Activated CD4-positive, alpha-beta T cell treated with anti-CD3 and anti-CD28 coated beads, Interleukin-10, Interleukin-2, amounts not matched to agents 100 ng/mL and 50 ng/mL, durations not matched to agents 16 hours and 8 hours (primary cell): ENCODE data around the gene FCSK.

Experiments
- DNase-seq: peaks from one replicate; pipeline ENCODE4 v3.0.0-alpha.2; 2020

The FCSK gene

DNA sequence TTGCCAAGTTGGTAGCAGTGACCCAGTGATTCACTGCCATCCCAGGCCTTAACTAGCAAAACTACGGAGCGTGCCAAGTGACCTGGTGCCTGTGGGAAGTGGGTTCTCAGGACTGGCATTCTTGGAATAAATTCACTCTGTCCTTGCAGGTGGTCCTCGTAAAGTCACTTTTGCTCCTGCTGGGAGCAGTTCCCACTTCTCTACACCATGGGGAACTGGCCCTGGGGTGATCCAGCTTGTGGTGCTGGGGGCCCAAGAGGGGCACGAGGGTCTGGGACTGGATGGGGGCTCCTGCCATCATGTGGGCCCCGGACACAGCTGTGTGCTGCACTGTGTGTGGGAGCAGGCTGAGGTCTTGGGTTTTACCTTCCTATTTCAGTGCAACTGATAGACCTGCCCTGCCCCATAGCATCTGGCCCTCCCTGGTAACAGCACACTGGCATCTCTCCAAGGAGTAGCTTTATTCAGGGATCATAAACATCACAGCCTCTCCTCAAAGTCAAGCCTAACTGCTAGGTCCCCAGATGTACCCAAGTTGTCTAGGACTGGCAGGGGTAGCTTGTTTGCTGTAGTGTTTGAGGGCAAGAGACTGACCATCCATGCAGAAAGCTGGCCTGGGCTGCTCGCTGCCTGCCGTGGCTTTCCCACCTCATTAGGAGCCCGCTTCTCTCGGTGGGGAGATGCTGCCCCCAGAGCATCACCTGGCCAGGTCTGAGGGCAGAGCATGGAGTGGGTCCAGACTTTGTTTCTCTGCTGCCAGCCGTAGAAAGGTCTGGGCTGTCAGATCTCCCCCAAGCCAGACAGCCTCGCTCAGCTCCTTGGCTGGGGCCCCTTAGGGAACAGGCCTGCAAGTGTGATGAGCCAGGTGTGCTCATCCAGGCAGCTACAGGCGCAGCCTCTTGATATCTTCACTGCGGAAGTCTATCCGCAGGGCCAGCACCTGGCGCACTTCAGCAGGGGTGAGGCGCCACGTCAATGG is 26.0 kb downstream of the FCSK start:
- DNase-seq, result no peak

DNA sequence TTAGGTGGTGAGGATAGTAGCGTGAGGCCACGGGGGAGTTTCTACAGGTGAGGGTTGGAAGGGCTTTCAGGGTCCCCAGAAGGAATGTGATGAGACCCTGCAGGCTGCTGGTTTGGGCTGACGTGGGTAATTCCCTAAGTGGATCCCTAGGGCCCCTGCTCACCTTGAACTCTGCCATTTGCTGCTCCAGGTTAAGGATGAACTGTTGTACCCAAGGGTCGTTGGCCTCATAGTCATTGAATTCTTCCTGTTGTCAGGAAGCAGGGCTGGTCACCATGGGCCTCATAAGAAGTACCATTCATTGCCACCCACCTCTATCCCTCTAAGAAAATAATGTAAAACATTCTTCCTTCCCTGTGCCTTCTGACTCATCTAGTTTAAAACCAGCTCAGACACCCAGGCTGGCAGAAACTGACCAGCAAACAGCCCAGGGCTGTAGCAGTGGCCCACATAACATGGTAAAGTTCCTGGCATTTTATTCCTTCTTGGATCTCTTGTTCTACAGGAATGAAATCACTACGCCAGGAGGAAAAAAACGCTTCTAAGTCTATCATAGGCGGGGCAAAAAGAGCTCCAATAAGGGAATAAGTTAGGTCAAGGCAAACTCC is 27.6 kb downstream of the FCSK start:
- DNase-seq, result no peak

DNA sequence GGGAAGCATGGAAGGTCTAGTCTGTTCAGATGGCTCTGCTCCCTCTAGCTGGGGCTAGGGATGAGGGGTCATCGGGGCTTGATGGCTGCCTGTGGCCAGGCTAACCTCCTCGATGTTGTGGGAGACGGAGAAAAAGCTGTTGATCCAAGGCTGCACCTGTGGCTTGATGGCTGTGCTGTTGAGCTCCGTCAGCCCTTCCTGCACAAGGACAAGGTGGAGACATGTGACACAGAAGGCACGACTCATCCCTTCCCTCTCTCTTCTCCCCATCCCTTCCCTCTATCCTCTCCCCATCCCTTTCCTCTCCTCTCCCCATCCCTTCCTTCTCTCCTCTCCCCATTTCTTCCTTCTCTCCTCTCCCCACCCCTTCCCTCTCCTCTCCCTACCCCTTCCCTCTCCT is 28.2 kb downstream of the FCSK start:
- no peak for DNase-seq

DNA sequence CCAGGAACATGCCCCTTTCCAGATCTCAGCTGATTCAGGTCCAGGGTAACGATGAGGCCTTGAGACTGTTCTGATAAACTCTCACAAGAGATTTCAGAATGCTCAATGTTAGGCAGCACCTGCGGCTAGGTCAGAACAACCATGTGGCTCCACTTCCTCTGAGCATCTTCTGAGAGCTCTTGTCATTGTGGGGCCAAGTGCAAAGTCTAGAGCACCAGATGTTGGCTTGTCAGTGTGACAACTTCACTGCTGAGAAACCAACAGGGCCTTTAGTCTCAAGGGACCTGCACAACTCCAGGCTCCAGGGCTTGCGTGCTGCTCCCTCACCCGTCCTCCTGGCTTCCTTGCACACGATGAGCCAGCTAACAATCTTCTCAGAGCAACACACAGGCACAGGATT is 29.0 kb downstream of the FCSK start:
- no peak for DNase-seq

DNA sequence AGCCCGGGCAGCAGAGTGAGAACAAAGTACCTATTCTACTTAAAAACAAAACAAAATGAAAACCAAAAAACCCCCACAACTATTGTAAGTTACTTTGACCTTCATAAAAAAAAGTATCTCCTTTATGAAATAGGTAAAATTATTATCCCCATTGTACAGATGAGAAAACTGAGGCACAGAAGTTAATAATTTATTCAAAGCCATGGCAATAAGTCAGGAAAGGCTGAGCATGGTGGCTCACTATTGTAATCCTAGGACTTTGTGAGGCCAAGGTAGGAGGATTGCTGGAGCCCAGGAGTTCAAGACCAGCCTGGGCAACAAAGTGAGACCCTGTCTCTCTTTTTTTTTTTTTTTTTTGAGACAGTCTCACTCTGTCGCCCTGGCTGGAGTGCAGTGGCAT is 30.5 kb downstream of the FCSK start:
- no peak for DNase-seq

DNA sequence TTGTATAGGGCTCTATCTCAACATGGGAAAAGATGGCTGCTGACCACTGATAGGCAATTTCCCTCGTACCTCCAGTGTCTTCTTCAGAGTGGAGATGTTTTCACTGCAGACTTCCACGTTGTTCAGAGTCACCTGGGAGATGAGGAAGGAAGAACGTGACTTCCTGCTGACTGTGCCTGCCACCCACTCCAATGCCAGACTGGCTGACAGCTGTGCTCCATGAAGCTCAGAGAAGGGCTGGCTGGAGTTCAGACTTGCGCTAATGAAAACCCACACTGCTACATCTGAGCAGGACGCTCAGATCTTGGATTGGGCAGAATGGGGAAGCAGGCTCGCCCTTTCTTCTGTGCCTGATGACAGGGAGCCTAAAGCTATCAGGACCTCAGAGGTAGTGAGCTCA is 35.9 kb downstream of the FCSK start:
- no peak for DNase-seq

DNA sequence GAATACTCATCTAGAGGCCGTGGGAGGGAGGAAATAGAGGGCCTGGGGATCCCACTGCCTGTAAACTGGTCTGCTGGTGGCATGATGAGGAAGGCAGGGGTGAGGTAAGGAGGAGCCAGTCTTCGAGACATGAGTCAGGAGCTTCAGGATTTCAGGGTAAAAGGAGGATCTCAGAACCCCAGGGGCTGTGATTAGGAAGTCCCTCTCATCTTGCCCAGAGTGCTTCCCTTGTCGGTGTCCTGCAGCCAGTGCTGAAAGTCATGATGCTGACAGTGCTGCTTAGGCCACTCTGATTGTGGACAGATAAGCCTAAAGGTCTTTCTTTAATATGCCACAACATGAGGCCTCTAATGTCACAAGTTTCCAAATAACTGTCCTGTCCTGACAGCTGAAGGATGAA is 39.4 kb downstream of the FCSK start:
- no peak for DNase-seq

DNA sequence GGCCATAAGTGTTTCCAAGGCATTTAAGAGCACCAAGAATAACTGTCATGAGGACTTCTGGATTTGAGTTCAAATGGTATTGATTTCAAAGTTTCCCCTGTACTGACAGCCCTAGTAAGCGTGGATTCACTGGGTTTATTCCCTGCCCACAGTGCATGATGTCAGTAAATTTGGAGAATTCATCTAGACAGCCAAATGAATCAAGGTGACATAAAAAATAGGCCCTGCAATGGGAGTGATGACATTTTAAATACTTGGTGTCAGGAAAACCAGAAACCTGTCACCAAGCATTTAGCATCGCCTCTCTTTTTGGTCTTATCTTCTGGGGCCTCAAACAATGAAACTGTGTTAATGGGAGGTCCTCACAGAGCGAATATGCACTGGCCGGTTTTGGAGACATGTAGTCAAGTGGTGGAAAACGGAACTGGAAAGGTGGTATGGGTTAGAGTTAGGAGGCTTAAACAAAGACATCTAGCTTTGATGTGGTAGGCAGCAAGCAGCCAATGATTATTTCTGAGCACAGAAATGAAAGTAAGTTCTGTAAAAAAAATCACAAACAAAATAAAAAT is 39.9 kb downstream of the FCSK start:
- DNase-seq, result no peak

DNA sequence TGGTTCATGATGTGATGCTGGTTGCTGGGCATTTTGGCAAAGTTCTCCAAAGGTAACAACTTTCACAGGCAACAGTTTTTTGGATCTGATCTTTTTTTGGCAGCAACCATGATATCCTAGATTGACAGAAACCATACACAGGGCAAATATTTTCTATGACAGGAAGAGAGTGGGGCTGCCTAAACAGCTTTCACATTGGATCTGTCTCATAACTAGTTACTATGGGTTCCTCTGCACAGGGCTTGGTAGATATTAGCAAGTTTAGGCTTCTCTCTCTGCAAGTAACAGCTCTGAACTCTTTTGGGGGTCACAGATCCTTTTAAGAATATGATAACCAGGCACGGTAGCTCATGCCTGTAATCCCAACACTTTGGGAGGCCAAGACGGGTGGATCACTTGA is 40.4 kb downstream of the FCSK start:
- no peak for DNase-seq

DNA sequence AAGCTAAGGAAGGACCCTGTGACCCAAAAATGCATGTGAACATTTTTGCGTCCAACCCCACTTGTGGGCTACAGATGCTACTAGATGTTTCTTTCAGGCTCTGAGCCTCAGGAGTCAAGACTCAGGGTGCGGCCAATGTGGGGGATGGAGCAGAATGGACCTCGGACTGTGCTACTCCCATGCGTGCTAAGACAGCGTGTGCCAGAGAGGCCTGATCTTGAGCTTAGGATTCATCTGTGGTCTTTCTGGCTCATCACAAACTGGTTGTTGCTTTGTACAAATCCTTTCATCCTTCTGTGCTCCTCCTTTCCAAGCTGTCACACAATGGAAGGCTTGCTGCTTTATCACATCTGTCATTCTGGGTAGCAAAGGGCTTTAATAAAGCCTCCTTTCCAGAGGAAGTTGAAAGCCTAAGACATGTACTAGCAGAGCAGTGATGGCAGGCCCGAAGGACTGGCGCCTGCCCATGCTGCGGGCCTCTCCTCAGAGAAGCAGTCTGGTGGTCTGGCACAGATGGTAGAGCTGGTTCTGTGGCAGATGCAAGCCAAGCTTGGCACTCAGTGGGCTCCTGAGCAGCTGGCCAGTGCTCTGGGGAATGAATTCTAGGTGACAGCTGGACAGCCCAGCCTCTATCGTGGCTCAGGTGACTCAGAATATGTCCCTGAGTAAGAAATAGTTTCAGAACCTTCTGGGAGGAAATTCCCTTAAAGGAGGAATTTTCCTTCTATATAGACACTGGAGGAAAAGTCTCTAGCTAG is 41.2 kb downstream of the FCSK start:
- no peak for DNase-seq

DNA sequence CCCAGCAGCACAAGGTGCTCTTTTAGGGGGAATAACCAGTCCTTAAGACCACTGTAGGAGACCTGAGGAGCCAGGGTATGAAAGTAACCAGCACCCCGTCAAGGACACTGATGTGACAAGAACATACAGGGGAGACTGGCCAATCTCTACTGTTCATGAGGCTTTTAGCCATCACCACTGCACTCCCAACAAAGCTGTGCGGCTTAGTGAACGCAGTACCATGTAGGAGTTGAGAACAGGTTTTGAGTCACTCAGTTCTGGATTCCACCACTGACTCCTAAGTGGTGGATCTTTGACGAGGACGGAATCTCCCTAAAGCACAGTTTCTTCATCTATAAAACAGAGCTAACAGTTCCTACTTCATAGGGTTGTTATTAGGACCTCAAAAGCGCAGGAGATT is 42.1 kb downstream of the FCSK start:
- no peak for DNase-seq

DNA sequence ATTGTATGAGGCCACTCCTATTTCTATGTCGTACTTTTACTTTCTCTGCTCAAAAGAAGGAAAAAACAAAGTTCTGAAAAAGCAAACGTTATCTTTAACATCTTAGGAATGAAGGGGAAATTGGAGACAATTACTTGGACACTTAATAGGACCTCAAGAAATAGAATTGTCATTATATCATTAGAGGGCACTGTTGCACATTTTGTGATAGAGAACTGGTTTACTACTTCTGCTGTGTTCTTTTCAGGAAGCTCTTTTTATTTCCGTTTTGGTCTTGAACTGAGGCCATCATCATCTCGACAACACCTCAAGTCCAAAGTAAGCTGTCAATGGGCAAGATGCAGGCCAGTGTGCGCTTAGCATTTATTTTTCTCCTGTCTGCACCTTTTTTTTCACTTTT is 54.4 kb downstream of the FCSK start:
- DNase-seq, result peak; percentile 47

DNA sequence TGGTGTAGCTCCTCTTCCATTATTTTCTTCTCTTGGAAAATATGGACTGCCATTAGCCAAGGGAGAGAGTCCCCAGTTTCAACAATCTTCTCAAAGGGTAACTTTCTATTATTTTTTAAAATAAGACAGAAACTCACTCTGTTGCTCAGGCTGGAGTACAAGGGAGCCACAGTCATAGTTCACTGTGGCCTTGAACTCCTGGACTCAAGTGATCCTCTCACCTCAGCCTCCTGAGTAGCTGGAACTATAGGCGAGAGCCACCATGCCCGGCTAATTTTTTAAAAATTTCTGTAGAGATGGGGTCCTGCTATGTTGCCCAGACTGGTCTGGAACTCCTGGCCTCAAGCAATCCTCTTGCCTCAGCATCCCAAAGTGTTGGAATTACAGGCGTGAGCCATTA is 55.8 kb downstream of the FCSK start:
- DNase-seq, result no peak

DNA sequence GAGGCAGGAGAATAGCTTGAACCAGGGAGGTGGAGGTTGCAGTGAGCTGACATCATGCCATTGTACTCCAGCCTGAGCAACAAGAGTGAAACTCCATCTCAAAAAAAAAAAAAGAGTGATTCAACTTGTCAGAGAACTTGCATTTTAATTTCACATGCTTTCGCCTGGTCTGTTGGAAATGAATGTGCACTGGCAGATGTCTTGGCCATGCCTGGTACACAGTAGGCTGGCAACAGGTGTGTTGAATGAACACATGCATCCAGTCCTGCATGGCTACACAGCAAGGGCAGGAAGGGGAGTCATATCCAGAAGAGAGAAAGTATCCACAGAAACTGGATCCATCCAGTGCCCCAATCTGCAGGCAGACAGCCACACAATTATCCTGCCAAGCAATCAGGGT is 57.4 kb downstream of the FCSK start:
- peak; percentile 38 for DNase-seq

DNA sequence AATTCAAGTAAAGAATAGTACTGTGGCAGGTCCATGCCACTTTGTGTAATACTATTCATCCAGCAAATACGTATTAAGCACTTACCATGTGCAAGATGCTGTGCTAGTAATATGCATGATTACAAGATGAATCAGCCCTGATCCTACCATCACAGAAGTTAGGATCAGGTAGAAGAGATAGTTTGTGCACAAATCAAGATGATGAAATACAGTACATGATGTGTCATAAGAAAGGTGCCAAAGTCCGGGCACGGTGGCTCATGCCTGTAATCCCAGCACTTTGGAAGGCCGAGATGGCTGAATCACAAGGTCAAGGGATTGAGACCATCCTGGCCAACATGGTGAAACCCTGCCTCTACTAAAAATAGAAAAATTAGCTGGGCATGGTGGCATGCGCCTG is 58.1 kb downstream of the FCSK start:
- DNase-seq, result no peak

DNA sequence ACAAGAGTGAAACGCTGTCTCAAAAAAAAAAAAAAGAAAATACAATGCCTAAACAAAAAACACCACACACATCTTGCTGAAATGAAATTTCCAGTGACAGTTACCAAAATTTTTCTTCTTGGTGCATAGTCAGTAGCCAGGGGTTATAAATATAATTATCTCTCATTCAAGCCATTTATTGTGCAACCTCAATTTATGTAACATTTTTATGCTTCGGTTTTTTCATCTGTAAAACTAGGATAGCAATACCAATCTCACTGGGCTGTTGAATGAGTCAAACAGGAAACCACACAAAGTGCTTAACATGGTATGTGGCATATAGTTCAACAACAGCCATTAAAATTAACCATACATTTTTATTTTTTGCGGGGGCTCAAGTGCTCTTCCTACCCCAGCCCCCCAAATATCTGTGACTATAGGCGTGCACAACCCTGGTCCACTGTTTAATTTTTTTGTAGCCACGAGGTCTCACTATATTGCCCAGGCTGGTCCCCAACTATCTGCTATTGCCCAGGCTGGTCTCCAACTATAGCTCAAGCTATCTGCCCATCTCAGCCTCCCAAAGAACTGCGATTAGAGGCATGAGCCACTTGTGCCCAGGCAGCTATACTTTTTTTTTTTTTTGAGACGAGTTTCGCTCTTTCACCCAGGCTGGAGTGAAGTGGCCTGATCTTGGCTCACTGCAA is 66.4 kb downstream of the FCSK start:
- peak; percentile 88 for DNase-seq

DNA sequence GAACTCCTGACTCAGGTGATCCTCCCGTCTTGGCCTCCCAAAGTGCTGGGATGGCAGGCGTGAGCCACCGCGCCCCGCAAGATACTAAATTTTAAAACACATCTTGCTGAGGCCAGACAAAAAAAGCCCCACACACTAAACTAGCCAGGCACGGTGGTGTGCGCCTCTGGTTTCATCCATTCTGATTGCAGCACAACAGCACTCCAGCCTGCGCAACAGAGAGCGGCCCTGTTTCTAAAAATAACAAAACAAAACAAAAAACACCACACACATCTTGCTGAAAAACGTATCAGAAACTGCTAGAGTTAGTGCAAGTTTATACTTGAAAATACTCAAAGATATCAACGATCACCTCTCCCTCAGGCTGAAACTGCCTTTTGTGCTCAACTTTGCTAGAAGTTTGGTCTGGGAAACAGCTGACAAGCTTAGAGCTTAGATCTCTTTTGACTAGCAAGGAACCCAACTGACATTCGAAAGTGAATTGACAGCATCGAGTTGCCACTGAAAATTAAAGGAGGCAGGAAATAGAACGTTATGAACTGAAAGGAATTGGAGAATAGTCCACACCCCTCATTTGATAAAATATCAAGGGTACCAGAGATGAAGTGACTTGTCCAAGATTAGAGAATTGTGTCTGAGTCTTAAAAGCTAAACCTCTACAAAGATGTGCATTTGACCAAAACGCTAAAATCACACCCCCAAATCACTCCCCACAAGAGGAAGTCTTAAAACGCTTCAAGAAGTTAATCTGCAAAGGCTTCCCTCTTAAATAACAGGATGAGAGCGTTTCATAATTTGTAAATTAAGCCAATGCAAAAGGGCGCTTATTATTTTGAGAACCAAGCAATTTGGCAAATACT is 68.1 kb downstream of the FCSK start:
- DNase-seq, result peak; percentile 70

DNA sequence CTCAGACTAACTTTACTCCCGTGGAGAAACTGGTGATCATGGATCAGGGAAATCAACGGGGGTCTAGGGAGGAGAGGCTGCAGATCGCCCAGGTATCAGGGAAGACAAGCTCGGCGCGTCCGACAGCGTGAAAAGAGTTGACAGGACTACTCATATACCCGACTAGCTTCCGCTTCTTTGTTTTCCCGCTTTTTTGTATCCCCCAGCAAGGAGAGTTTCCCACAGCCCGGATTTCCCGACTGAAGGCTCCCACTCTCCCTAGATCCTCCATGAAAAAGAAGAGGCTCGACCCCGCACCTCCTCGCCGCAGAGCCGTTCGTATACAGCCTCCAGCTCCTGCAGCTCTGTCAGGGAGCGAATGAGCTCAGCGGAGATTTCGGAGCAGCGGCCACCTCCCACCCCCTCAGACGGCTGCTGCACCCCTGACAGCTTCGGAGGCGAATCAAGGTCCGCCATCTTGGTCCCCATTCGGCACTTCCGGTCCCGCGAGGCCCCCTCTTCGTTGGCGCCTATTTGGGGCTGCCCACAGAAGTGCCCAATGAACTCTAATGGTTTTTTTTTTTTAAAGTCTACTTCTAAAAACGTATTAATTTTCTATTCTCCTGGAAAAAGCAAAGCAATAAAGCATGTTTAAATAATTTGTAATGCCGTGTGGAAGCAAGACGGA is 68.8 kb downstream of the FCSK start, which contains the start of gene COG4:
COG4 (minus strand) TSS at position 479 of the 667 bp plus-strand sequence; CDS start at position 468, 11 bp downstream.
- peak; percentile 94 for DNase-seq

DNA sequence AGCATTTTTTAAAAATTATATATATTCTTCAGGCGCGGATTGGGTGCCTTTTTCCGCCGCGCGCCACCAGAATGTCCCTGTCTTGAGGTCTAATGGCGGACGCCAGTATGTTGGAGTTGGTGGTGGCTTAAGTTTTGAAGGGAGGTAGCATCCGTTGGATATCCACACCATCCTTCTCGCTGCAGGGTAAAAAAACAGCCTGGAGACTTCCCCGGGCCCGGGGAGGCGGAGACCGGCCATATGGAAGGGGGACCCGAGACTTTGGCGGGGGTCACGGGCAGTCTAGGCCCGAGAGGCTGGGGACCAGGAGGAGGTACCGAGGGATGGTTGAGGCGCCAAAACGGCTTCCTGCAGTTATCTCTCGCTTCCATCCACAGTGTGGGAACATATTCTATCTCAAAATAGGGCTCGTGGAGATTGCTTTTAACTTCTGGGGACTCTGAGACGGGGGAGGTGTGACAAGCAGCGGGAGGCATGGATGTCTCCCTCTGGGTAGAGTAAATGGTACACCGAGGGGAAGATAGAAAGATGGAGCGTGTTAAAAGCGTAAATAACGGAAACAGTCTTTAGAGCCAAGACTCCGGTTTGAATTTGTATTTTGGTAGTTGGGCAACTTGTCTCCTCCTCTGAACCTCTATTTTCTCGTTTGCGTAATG is 69.5 kb downstream of the FCSK start, which contains the start of gene SF3B3:
SF3B3 (plus strand) TSS at position 74 of the 656 bp plus-strand sequence. CDS start 2,841 bp downstream, outside the sequence.
- DNase-seq, result peak; percentile 71

DNA sequence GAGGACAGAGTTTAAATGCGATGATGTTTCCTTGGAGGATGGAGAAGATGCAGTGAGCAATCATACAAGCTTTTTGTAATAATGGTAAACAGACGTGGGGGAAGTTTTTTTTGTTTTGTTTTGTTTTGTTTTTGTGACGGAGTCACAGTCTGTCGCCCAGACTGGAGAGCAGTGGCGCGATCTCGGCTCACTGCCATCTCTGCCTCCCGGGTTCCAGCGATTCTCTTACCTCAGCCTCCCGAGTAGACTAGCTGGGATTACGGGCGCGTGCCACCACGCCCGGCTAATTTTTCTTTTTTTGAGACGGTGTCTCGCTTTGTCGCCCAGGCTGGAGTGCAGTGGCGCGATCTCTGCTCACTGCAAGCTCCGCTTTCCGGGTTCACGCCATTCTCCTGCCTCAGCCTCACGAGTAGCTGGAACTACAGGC is 70.0 kb downstream of the FCSK start:
- peak; percentile 24 for DNase-seq
